ENCODE data around the gene SLC26A1.

GRCh38 chr4:1013225-1014073, 20.2 kb upstream of the SLC26A1 start:
- TF ChIP-seq CTCF (optimal IDR thresholded peaks at IDR 0.05 in 1 of 3, IDR thresholded peaks at IDR 0.05 in 1 of 3, conservative IDR thresholded peaks at IDR 0.05 in 1 of 3; ENCODE audit: extremely low read depth in 1 of 3, insufficient read depth in 2 of 3, low read length in 3 of 3) = no peak
- no peak for TF ChIP-seq EZH2 (IDR thresholded peaks at IDR 0.05; ENCODE audit: low read length)
